IPS-15b (cell line): ENCODE results near the gene LCNL1.
"Not testable (repeated sequence)": the region's sequence is repeated elsewhere in the genome, so short reads cannot be mapped to it uniquely, and the experiment has no call there.

Source experiments
- H3K27me3 ChIP-seq: one replicate; pipeline ENCODE4 v1.6.1; 2013; ENCODE audit warnings: low read length; ENCODE audit not compliant: control insufficient read depth, insufficient read depth
- H3K36me3 ChIP-seq: one replicate; pipeline ENCODE4 v1.6.1; 2013; ENCODE audit warnings: low read length; ENCODE audit not compliant: control insufficient read depth, insufficient read depth
- H3K4me1 ChIP-seq: one replicate; pipeline ENCODE4 v1.6.1; 2013; ENCODE audit warnings: mild to moderate bottlenecking, low read length; ENCODE audit not compliant: control insufficient read depth, insufficient read depth
- H3K4me3 ChIP-seq: one replicate; pipeline ENCODE4 v1.5.1; 2013; ENCODE audit warnings: low read depth, low read length
- H3K9ac ChIP-seq: one replicate; pipeline ENCODE4 v1.6.1; 2013; ENCODE audit warnings: low read depth, mild to moderate bottlenecking, low read length
- H3K9me3 ChIP-seq: one replicate; pipeline ENCODE4 v1.6.1; 2013; ENCODE audit warnings: mild to moderate bottlenecking, low read length; ENCODE audit not compliant: control insufficient read depth, insufficient read depth

The LCNL1 gene

DNA sequence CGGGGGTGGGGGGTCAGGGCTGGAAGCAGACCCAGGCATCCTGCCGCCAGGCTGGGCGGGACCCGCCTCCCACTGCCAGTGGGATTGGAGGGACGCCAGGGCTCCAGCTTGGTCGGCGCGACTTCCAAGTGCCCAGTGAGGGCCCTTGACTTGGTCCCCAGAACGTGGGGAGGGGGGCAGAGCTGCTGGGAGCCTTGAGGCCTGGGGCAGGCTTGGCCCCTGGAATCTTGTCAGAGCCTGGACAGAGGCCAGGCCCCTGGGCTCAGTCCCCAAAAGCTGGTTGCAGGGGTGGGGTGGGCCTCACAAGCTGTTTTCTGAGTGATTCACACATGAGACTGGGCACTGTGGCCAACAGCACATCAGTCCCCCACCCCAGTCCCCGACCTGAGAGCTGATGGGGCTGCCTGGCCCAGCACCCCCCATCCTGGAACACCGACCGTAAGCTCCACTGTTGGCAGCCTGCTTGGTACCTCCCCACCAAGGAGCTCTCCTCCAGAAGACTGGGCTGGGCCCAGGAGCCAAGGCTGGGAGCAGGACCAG is 13.0 kb downstream of the LCNL1 start:
- Histone ChIP-seq H3K9me3 (no peaks in the 10 kb centered on the region), H3K4me1 (peaks cover 5% of the 10 kb centered on the region), H3K36me3 (no peaks in the 10 kb centered on the region), H3K27me3 (peaks cover 13% of the 10 kb centered on the region), H3K9ac (no peak overlapping the region), H3K4me3 (no peak overlapping the region)

DNA sequence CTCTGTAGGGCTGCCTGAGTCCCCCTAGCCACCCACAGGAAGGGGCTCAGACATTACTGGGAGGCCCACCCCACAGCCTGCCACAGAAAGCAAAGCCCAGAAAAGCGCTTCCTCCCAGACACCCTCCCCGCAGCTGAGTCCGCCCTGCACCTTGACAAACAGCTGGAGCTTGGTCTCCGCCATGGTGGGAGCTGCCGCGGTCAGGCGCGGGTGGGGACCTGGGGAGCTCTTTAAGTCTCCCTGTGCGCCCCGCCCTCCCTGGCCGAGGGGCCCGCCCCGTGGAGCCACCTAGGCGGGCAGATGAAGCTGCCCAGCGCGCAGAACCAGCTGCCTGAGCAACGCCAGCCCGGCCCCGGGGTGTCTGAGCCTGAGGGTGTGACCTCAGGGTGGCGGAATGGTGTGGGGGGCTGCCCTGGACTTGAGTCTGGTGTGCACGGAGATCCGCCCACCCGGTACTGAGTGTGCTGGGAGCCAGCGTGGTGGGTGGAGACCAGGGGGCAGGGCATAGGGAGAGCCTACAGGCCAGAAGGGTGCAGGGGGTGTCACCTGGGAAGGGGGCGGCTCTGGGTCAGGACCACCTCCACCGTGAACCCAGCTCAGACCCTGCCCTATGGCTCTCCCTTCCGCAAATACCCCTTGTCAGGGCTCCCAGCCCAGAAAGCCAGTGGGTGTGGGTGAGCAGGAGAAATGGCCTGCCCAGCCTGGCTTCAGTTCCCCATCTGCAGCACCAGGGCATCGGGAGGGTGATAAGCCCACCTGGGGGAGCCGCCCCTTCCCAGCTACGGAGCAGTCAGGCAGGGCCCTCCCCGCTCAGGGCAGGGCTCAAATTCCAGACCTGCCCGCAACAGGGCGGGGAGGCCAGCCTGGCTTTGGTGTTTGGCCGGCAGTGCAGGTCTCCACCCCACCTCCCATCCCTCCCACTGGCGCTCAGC is 13.8 kb downstream of the LCNL1 start, which contains the start of gene CLIC3:
TSS of gene CLIC3 (minus strand) at position 208 of the 932 bp plus-strand sequence. CDS start at position 183, 25 bp downstream.
- H3K9ac ChIP-seq = no peak within 1 kb of the TSS
- no peaks in the 10 kb centered on the region for H3K36me3 ChIP-seq
- peaks cover 7% of the 10 kb centered on the region for H3K27me3 ChIP-seq
- H3K9me3 ChIP-seq = no peaks in the 10 kb centered on the region
- peak within 1 kb of the TSS; percentile 13 for H3K4me3 ChIP-seq
- H3K4me1 ChIP-seq = peaks cover 5% of the 10 kb centered on the region

GRCh38 chr9:136997371-136997770 is 14.6 kb downstream of the LCNL1 start:
- H3K27me3 ChIP-seq = peaks cover 7% of the 10 kb centered on the region
- H3K4me1 ChIP-seq = peaks cover 5% of the 10 kb centered on the region
- no peak overlapping the region for H3K4me3 ChIP-seq
- no peaks in the 10 kb centered on the region for H3K9me3 ChIP-seq
- H3K36me3 ChIP-seq = no peaks in the 10 kb centered on the region
- no peak overlapping the region for H3K9ac ChIP-seq

DNA sequence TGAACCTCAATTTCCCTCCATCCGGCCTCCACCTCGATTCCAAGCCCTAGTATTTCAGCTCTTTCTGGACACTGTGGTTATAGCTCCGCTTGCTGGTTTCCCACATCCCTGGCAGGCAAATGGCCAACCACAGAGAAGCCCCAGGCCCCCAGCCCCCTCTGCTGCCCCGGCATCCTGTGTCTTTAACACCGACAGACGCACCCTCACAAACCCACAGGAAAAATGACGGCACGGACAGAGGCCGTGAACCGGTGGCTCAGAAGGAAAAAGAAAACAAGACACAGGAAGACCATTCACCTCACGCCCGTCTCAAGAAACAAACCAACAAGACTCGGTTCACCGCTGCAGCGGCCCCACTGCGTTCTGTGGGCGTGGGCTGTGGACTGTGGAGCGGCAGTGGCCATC is 15.0 kb downstream of the LCNL1 start:
- Histone ChIP-seq H3K4me3 (no peak overlapping the region), H3K27me3 (peaks cover 7% of the 10 kb centered on the region), H3K9me3 (no peaks in the 10 kb centered on the region), H3K4me1 (peaks cover 5% of the 10 kb centered on the region), H3K9ac (no peak overlapping the region), H3K36me3 (no peaks in the 10 kb centered on the region)

DNA sequence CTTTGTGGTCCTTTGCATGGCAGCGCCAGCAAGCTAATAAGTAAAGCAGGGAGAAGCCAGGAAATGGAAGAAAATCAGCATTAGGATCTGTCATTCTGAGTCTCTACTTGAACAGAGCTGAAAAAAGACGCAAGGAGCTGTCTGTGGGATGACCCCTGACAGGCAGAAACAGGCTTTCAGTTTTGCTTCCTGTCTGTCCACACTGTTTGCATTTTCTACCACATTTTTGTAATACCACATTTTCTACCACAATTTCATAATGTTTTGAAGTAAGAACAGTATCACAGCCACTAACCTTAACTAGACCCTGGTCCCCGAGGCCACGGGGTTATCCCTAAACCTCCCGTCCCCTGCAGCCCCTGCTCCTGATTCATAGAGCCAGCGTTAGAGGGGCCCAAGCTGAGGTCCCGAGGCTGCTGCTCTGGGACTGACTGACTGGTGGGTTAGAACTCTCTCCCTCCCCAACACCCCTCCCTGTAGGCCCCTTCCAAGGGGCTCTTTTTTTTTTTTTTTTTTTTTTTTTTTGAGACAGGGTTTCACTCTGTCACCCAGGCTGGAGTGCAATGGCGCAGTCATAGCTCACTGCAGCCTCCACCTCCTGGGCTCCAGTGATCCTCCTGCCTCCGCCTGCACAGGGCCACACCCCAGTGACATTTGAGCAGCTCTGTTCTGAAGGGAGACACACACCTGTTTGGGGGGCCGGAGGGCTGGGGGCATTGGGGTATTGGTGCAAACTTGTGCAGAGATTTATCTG is 17.6 kb downstream of the LCNL1 start:
- H3K36me3 ChIP-seq = no peaks in the 10 kb centered on the region
- H3K4me1 ChIP-seq = peaks cover 5% of the 10 kb centered on the region
- no peaks in the 10 kb centered on the region for H3K9me3 ChIP-seq
- peaks cover 3% of the 10 kb centered on the region for H3K27me3 ChIP-seq
- no peak overlapping the region for H3K9ac ChIP-seq
- no peak overlapping the region for H3K4me3 ChIP-seq

- no peaks in the 10 kb centered on the region for H3K36me3 ChIP-seq
- H3K27me3 ChIP-seq = no peaks in the 10 kb centered on the region
- no peaks in the 10 kb centered on the region for H3K9me3 ChIP-seq
Measured at GRCh38 chr9:137001857-137002645, 19.3 kb downstream of the LCNL1 start.

GRCh38 chr9:137002646-137003041 is 19.9 kb downstream of the LCNL1 start:
- Histone ChIP-seq H3K36me3 (no peaks in the 10 kb centered on the region), H3K4me1 (no peaks in the 10 kb centered on the region), H3K4me3 (no peak overlapping the region), H3K9me3 (no peaks in the 10 kb centered on the region), H3K27me3 (no peaks in the 10 kb centered on the region), H3K9ac (no peak overlapping the region)

More at GRCh38 chr9:137001857-137002645, 19.3 kb downstream of the LCNL1 start:
- H3K9ac ChIP-seq = no peak overlapping the region
- H3K4me3 ChIP-seq = no peak overlapping the region
- peaks cover 2% of the 10 kb centered on the region for H3K4me1 ChIP-seq

DNA sequence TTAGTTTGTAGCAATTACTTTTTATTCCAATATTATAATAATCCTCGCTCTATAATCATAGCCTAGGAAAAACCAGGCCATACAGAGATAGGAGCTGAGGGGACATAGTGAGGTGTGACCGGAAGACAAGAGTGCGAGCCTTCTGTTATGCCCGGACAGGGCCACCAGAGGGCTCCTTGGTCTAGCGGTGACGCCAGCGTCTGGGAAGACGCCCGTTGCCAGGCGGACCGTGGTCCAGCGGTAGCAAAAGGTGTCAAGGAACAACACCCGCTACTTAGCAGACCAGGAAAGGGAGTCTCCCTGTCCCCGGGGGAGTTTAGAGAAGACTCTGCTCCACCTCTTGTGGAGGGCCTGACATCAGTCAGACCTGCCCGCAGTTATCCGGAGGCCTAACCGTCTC is 21.5 kb downstream of the LCNL1 start:
- H3K4me1 ChIP-seq, H3K4me3 ChIP-seq, H3K27me3 ChIP-seq, H3K9me3 ChIP-seq, H3K36me3 ChIP-seq, H3K9ac ChIP-seq: not testable (repeated sequence)

- Histone ChIP-seq H3K27me3 (no peaks in the 10 kb centered on the region), H3K9me3 (no peaks in the 10 kb centered on the region), H3K4me3 (no peak overlapping the region), H3K4me1 (no peaks in the 10 kb centered on the region), H3K36me3 (peaks cover 3% of the 10 kb centered on the region), H3K9ac (no peak overlapping the region)
Measured at GRCh38 chr9:137006116-137007003, 23.6 kb downstream of the LCNL1 start.

DNA sequence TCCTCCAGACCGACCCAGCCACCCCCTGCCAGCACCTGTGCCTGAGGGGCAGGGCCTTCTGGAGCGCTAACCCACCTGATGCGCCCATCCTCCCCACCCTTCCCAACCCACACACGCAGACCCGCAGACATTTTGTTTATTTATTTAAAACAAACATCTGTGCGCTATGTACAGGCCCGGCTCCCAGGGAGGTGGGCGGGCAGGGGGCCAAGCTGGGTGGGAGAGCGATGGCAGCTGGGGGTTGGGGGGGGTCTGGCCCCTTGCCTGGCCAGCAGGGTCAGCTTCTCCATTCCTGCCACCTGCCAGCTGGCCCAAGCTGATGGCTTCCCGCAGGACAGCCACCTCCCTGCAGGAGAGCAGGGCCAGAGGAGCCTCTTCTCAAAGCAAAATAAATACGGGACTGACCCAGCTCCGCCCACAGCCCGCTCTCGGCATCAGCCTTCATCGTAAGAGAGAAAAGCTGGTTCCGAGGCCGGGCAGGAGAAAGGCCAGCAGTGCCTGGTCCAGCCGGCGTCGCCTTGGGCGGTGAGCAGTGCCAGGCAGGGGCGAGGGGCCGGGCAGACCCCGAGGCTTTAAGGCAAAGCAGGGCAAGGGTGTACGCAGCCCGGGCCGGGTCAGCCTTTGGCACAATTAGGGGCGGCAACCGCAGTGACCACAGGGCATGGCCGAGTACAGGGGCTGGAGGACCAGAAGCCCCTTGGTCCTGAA is 24.5 kb downstream of the LCNL1 start:
- Histone ChIP-seq H3K4me3 (no peak overlapping the region), H3K9ac (no peak overlapping the region), H3K36me3 (peaks cover 6% of the 10 kb centered on the region), H3K27me3 (no peaks in the 10 kb centered on the region), H3K9me3 (no peaks in the 10 kb centered on the region), H3K4me1 (no peaks in the 10 kb centered on the region)
